WERI-Rb-1 (cell line): Measurements from ENCODE around the gene CHST8.

Experiments
- DNase-seq: peaks from one replicate; pipeline ENCODE4 v3.0.0-alpha.2; 2020
- H3K27ac ChIP-seq: fragments of 250-450 bp; sonication (Bioruptor Pico); 2 replicates; pipeline ENCODE4 v1.5.1; 2020; ENCODE audit warnings: mild to moderate bottlenecking, moderate library complexity
- H3K27me3 ChIP-seq: fragments of 250-450 bp; sonication (Bioruptor Pico); 2 replicates; pipeline ENCODE4 v1.5.1; 2021; ENCODE audit warnings: mild to moderate bottlenecking, low read depth, moderate library complexity; ENCODE audit not compliant: insufficient read depth, severe bottlenecking
- H3K36me3 ChIP-seq: fragments of 250-450 bp; sonication (Bioruptor Pico); 2 replicates; pipeline ENCODE4 v1.5.1; 2020; ENCODE audit warnings: mild to moderate bottlenecking, moderate library complexity
- H3K4me3 ChIP-seq: 2 replicates; pipeline ENCODE4 v1.5.1; 2011; ENCODE audit warnings: low read depth, mild to moderate bottlenecking, control low read depth, low read length
- H3K9me3 ChIP-seq: fragments of 250-450 bp; sonication (Bioruptor Pico); 2 replicates; pipeline ENCODE4 v1.5.1; 2021; ENCODE audit warnings: mild to moderate bottlenecking, moderate library complexity; ENCODE audit not compliant: severe bottlenecking
- TF ChIP-seq, protein P1 (sequence below): IDR thresholded peaks from 2 replicates; pipeline ENCODE4 v1.5.1; 2011; ENCODE audit warnings: low read depth, mild to moderate bottlenecking, control low read depth, inconsistent platforms, low read length

CHST8 gene

DNA sequence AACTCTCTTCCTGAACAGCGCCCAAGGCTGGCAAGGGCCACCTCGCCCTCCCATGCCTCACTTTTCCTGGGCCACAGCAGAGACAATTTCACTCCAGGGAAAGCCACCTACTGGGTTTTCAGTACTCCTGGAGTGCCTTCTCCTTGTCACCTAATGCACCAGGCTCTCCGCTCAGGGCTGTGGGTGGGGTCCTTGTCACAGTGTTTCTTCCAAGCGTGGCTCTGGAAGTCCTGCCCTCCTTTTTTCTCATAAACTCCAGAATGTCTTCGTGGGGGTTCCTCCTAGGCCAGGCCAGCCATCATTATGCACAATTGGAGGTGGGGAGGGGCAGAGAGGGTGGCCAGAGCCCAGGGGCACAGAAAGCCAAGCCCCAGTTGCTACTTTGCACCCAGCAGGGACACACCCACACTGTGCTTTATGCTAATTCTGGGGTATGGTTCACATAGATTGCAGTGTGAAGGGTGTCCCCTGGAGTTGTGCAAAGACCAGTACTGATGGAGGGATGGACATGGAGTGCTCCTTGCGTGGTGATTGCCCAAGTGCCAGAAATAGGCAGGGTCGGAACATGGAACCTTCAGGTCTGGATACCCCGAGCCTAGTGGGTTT, 78.8 kb downstream of the CHST8 start:
- H3K27me3 ChIP-seq: no peaks in the 10 kb centered on the region
- H3K4me3 ChIP-seq: no peak overlapping the region
- H3K9me3 ChIP-seq: no peaks in the 10 kb centered on the region
- DNase-seq: no peak
- H3K36me3 ChIP-seq: no peaks in the 10 kb centered on the region
- TF ChIP-seq, protein P1, sequence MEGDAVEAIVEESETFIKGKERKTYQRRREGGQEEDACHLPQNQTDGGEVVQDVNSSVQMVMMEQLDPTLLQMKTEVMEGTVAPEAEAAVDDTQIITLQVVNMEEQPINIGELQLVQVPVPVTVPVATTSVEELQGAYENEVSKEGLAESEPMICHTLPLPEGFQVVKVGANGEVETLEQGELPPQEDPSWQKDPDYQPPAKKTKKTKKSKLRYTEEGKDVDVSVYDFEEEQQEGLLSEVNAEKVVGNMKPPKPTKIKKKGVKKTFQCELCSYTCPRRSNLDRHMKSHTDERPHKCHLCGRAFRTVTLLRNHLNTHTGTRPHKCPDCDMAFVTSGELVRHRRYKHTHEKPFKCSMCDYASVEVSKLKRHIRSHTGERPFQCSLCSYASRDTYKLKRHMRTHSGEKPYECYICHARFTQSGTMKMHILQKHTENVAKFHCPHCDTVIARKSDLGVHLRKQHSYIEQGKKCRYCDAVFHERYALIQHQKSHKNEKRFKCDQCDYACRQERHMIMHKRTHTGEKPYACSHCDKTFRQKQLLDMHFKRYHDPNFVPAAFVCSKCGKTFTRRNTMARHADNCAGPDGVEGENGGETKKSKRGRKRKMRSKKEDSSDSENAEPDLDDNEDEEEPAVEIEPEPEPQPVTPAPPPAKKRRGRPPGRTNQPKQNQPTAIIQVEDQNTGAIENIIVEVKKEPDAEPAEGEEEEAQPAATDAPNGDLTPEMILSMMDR: no peak
- no peak overlapping the region for H3K27ac ChIP-seq

GRCh38 chr19:33701565-33701964, 79.8 kb downstream of the CHST8 start:
- TF ChIP-seq, protein P1: no peak
- no peak for DNase-seq
- Histone ChIP-seq H3K27me3 (no peaks in the 10 kb centered on the region), H3K27ac (no peak overlapping the region), H3K9me3 (no peaks in the 10 kb centered on the region), H3K36me3 (no peaks in the 10 kb centered on the region), H3K4me3 (no peak overlapping the region)

DNA sequence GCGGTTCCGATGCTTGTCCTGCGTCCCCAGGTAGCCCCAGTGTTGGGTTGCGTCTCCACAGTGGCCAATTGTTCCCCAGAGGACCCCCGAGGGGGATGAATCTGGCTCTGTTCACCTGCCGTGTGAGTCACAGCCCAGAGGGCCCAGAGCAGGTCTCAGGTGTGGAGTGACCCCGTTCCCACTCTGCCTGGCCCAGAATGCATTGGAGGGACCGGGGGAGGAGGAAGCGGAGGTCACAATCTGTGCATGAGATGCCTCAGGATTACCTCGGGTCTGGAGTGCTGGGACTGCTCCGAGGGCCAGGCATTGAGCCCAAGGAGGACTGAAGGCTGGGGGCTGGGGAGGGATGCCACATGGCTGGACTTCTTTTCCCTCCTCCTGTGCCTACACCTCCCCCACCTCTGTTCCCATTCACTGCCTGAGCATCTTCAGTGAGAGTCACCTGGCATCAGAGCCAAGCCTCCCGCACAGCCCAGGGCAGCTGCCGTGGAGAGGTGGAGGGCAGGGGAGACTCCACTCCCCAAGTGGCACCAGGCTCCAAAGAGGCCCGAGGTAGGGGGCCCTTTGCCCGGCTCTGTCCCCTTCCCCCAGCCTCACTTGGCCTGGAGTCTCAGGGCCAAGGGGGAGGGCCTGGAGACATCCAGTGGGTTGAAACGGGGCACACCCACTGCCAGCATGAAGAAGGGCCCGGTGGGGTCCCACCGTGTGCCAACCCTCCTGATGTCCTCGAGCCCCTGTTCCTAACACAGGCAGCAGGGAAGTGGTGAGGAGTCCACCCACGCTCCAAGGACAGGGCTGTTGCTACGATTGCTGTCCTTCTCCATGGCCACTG, 81.1 kb downstream of the CHST8 start:
- TF ChIP-seq, protein P1: no peak
- Histone ChIP-seq H3K9me3 (no peaks in the 10 kb centered on the region), H3K27ac (0 out of 2 replicates have a peak overlapping the region, but pooled peaks have one; percentile 8), H3K27me3 (no peaks in the 10 kb centered on the region), H3K36me3 (no peaks in the 10 kb centered on the region), H3K4me3 (no peak overlapping the region)
- DNase-seq: peak; percentile 29

DNA sequence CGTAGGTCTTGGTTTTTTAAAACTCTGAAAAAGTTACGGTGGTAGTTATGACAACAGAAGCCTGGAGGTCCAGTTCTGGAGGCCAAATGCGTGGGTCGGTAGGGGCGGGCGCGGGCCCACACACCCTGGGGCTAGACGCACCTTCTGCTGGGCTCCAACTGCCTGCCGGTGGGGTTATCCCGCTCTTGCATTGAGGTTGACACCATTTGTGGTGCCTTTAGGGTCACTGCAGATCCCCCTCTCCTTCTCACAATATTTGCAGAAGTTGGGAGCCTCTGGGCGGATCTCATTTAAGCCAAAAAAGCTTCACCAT, 81.6 kb downstream of the CHST8 start:
- 0 out of 2 replicates have a peak overlapping the region, but pooled peaks have one; percentile 8 for H3K27ac ChIP-seq
- H3K9me3 ChIP-seq: no peaks in the 10 kb centered on the region
- H3K36me3 ChIP-seq: no peaks in the 10 kb centered on the region
- H3K4me3 ChIP-seq: no peak overlapping the region
- TF ChIP-seq, protein P1: no peak
- no peaks in the 10 kb centered on the region for H3K27me3 ChIP-seq
- no peak for DNase-seq

GRCh38 chr19:33703821-33704220, 82.1 kb downstream of the CHST8 start:
- H3K9me3 ChIP-seq: no peaks in the 10 kb centered on the region
- H3K4me3 ChIP-seq: no peak overlapping the region
- no peaks in the 10 kb centered on the region for H3K36me3 ChIP-seq
- DNase-seq: no peak
- TF ChIP-seq, protein P1: no peak
- H3K27ac ChIP-seq: no peak overlapping the region
- H3K27me3 ChIP-seq: no peaks in the 10 kb centered on the region
